GM12878 (cell line): ENCODE data around the gene CMTM4. TPM values are rescaled to one million over a fixed set of nuclear protein-coding genes. Genes with fewer than 3 reads are reported as not detected.
A peak's percentile ranks its signal among the peaks of the same experiment; 100 is the strongest.

ENCODE experiments used
- ATAC-seq: fragments of 200-7000 bp; cut with Tn5 transposase; 3 replicates; pipeline ENCODE4 v1.9.1; 2020; ENCODE audit warnings: mild to moderate bottlenecking, moderate library complexity
- BruUV-seq: library from RNA; stranded (reverse); fragments of 400-500 nt; replicated peaks from 2 replicates; lab custom pipeline; 2021; lab: Mats Ljungman, UMichigan
- CTCF ChIA-PET: fragments of 300-600 bp; sonication (Branson Sonifier 250); formaldehyde crosslinking; extraction: SDS; loops from one replicate; lab custom pipeline; 2021; ENCODE audit warnings: inconsistent platforms; lab: Yijun Ruan, JAX
- POLR2A ChIA-PET: fragments of 350-600 bp; formaldehyde crosslinking; extraction: SDS; loops from one replicate; lab custom pipeline; 2021; ENCODE audit warnings: inconsistent platforms; lab: Charles Lee
- RAD21 ChIA-PET: fragments of 300-600 bp; sonication (Branson Sonifier 250); formaldehyde crosslinking; loops from one replicate; lab custom pipeline; 2023; ENCODE audit warnings: antibody characterized with exemption; ENCODE audit not compliant: unreplicated experiment; lab: Charles Lee
- SMC1A ChIA-PET: fragments of 300-600 bp; sonication (Branson Sonifier 250); formaldehyde crosslinking; loops from one replicate; lab custom pipeline; 2023; ENCODE audit not compliant: unreplicated experiment, uncharacterized antibody; lab: Charles Lee
- DNase-seq: peaks from one replicate; pipeline ENCODE4 v3.0.0-alpha.2; 2011; ENCODE audit warnings: low read depth, low spot score
- FAIRE-seq: peaks from 3 replicates; lab custom pipeline; 2011; peaks lifted over from hg19 to GRCh38; lab: Jason Lieb, UNC
- H2AFZ ChIP-seq: 2 replicates; pipeline ENCODE4 v1.6.0; 2011; ENCODE audit warnings: low read depth, low read length, control low read depth; ENCODE audit not compliant: control insufficient read depth
- H3K27ac ChIP-seq: 2 replicates; pipeline ENCODE4 v1.5.1; 2011; ENCODE audit warnings: control low read depth; ENCODE audit not compliant: control insufficient read depth, insufficient read depth
- H3K27me3 ChIP-seq, 2 experiments: replicated peaks in 1 of 2; 2 replicates each; pipeline versions ENCODE4 v1.6.0 to v1.6.1; 2011; ENCODE audit warnings: low read length in 1 of 2; ENCODE audit not compliant: control insufficient read depth in 2 of 2, insufficient read depth in 2 of 2
- H3K36me3 ChIP-seq, 2 experiments: 2 replicates each; pipeline ENCODE4 v1.5.1; 2011; ENCODE audit warnings: low read length in 1 of 2; ENCODE audit not compliant: control insufficient read depth in 2 of 2, insufficient read depth in 2 of 2
- H3K4me1 ChIP-seq: 2 replicates; pipeline ENCODE4 v1.6.1; 2011; ENCODE audit warnings: mild to moderate bottlenecking, low read length, moderate library complexity, mixed read lengths; ENCODE audit not compliant: control insufficient read depth, insufficient read depth
- H3K4me2 ChIP-seq: 2 replicates; pipeline ENCODE4 v1.6.0; 2011; ENCODE audit warnings: control low read depth; ENCODE audit not compliant: control insufficient read depth, insufficient read depth
- H3K4me3 ChIP-seq: fragments of 200-600 bp; sonication (generic); 2 replicates; pipeline ENCODE4 v1.5.1; 2016
- H3K79me2 ChIP-seq: 2 replicates; pipeline ENCODE4 v1.6.0; 2011; ENCODE audit warnings: low read length; ENCODE audit not compliant: control insufficient read depth, insufficient read depth
- H3K9ac ChIP-seq: 2 replicates; pipeline ENCODE4 v1.8.0; 2011; ENCODE audit warnings: low read length, control low read depth, mixed read lengths; ENCODE audit not compliant: control insufficient read depth, insufficient read depth
- H3K9me3 ChIP-seq: replicated peaks from 3 replicates; pipeline ENCODE4 v1.5.1; 2011; ENCODE audit warnings: mild to moderate bottlenecking, low read length; ENCODE audit not compliant: control insufficient read depth, insufficient read depth
- H4K20me1 ChIP-seq: 2 replicates; pipeline ENCODE4 v1.6.0; 2011; ENCODE audit not compliant: control insufficient read depth, insufficient read depth
- BMI1 ChIP-seq: fragments of 450-650 bp; IDR thresholded peaks from 2 replicates; pipeline ENCODE4 v1.6.1; 2016; ENCODE audit warnings: mild to moderate bottlenecking, moderate library complexity, borderline replicate concordance
- CBFB ChIP-seq: IDR thresholded peaks from 2 replicates; pipeline ENCODE4 v1.6.1; 2016; ENCODE audit warnings: antibody characterized with exemption, low read depth
- CBX5 ChIP-seq: sonication (generic); IDR thresholded peaks from 2 replicates; pipeline ENCODE4 v1.6.1; 2016; ENCODE audit warnings: low read depth, moderate library complexity, mild to moderate bottlenecking, inconsistent platforms
- CEBPB ChIP-seq, 2 experiments: fragments of 150-350 bp in 1 of 2; IDR thresholded peaks; 2 replicates each; pipeline ENCODE4 v1.6.1; 2012 to 2014; ENCODE audit warnings: low read depth in 2 of 2, low read length in 2 of 2, borderline replicate concordance in 1 of 2, inconsistent platforms in 1 of 2
- EZH2 ChIP-seq: IDR thresholded peaks from 2 replicates; pipeline ENCODE4 v1.6.1; 2012; ENCODE audit warnings: low read depth, mild to moderate bottlenecking, control low read depth, inconsistent platforms, low read length, borderline replicate concordance; ENCODE audit not compliant: control insufficient read depth
- IRF3 ChIP-seq: fragments of 450-650 bp; IDR thresholded peaks from 2 replicates; pipeline ENCODE4 v1.6.1; 2014; ENCODE audit warnings: mild to moderate bottlenecking
- MEF2A ChIP-seq: IDR thresholded peaks from 2 replicates; pipeline ENCODE4 v1.6.1; 2011; ENCODE audit warnings: low read depth, mild to moderate bottlenecking, low read length, moderate library complexity; ENCODE audit not compliant: insufficient read depth
- MEF2B ChIP-seq: fragments of 450-650 bp; IDR thresholded peaks from 2 replicates; pipeline ENCODE4 v1.6.1; 2018; ENCODE audit warnings: mild to moderate bottlenecking, moderate library complexity; ENCODE audit not compliant: partially characterized antibody, poor library complexity, severe bottlenecking
- POLR2A ChIP-seq: IDR thresholded peaks from 2 replicates; pipeline ENCODE4 v1.6.1; 2011; ENCODE audit warnings: low read depth, mild to moderate bottlenecking, low read length
- POU2F2 ChIP-seq: IDR thresholded peaks from 3 replicates; pipeline ENCODE4 v1.6.1; 2011; ENCODE audit warnings: low read depth, mild to moderate bottlenecking, low read length, borderline replicate concordance
- SMC3 ChIP-seq: IDR thresholded peaks from 2 replicates; pipeline ENCODE4 v1.6.1; 2011; ENCODE audit warnings: low read length, improper control_type of control experiment, borderline replicate concordance
- SPI1 ChIP-seq: IDR thresholded peaks from 2 replicates; pipeline ENCODE4 v1.6.1; 2011; ENCODE audit warnings: low read depth, mild to moderate bottlenecking, low read length, moderate library complexity, borderline replicate concordance; ENCODE audit not compliant: insufficient read depth
- STAT1 ChIP-seq: fragments of 450-650 bp; conservative IDR thresholded peaks from 2 replicates; pipeline ENCODE4 v1.6.1; 2014; ENCODE audit warnings: antibody characterized with exemption, mild to moderate bottlenecking
- TBL1XR1 ChIP-seq: IDR thresholded peaks from 2 replicates; pipeline ENCODE4 v1.6.1; 2012; ENCODE audit warnings: low read depth, low read length, improper control_type of control experiment
- WRNIP1 ChIP-seq: IDR thresholded peaks from 2 replicates; pipeline ENCODE4 v1.6.1; 2011; ENCODE audit warnings: low read depth, low read length, improper control_type of control experiment, borderline replicate concordance
- ZBED1 ChIP-seq: IDR thresholded peaks from 2 replicates; pipeline ENCODE4 v1.6.1; 2016; ENCODE audit warnings: borderline replicate concordance
- WGBS: methylation state at CpG from one replicate; pipeline ENCODE4 v1.1.6; 2016; ENCODE audit warnings: low lambda C conversion rate; ENCODE audit not compliant: insufficient replicate concordance, insufficient coverage; ENCODE audit errors: missing lambda C conversion rate; 5-methylcytosine and 5-hydroxymethylcytosine counted together
- in situ Hi-C: fragments of 300-500 bp; cut with MboI; formaldehyde crosslinking; loops from 9 replicates; pipeline ENCODE4 v1.14.3; 2018; ENCODE audit warnings: mixed read lengths
- intact Hi-C: fragments of 100-400 bp; cut with micrococcal nuclease; formaldehyde crosslinking; loops from one replicate; pipeline ENCODE4 v1.14.2; 2022; ENCODE audit not compliant: unreplicated experiment
- polyA plus RNA-seq, 11 experiments: library from polyadenylated mRNA; depleted of rRNA in 4 of 11; unstranded in 6 of 11; stranded (reverse) in 5 of 11; fragments of >200 nt; fragmentation: Nextera tagmentation in 4 of 11; fragmentation: Illumina TruSeq in 1 of 11; extraction: Ambion mirVana in 4 of 11; extraction: Trizol in 1 of 11; gene quantifications; 1 replicate in 1 of 11; 2 replicates in 10 of 11; pipeline versions ENCODE4 v1.2.1 to v1.2.3, GENCODE V29; 2011 to 2016; ENCODE audit warnings: inconsistent platforms in 2 of 11, missing spikeins in 2 of 11, low read depth in 1 of 11
- total RNA-seq, 4 experiments: library from RNA; depleted of rRNA in 3 of 4; stranded (reverse); fragments of >200 nt in 3 of 4; fragmentation: Illumina TruSeq in 1 of 4; extraction: Trizol in 1 of 4; gene quantifications; 2 replicates each; pipeline versions ENCODE4 v1.2.1 to v1.2.3, GENCODE V29; 2013 to 2021

The CMTM4 gene
- total and polyA plus RNA-seq, 10 of the 15 experiments (the other 5 are each of a cell fraction or from before 2014, with no cell fraction given): 0.02 to 0.43 (median 0.15) TPM; not detected in 2

GRCh38 chr16:66746048-66746447 lies 49.5 kb upstream of the CMTM4 start:
- CTCF ChIA-PET: interaction anchor here (1.0 to 1.4 kb wide), 3 partner anchors 9 to 339 kb away, joined by 3 to 6 read pairs (median 4); no protein-coding TSS in a partner anchor

More at GRCh38 chr16:66746048-66746447, 49.5 kb upstream of the CMTM4 start:
- intact Hi-C loops (loop anchor here (5.0 kb wide), 1 partner anchor 121 kb away; no protein-coding TSS in a partner anchor), in situ Hi-C loops (no loop called here)
- no peaks in the 10 kb centered on the region for H4K20me1 ChIP-seq
- no peak for DNase-seq
- FAIRE-seq: no peak
- BruUV-seq: no TSS peak
- H3K4me3 ChIP-seq: no peak overlapping the region
- peaks cover 29% of the 10 kb centered on the region for H3K79me2 ChIP-seq
- no peak overlapping the region for H2AFZ ChIP-seq
- H3K27ac ChIP-seq: no peak overlapping the region
- H3K27me3 ChIP-seq: no peaks in the 10 kb centered on the region
- ChIA-PET POLR2A (interaction anchor here (0.6 kb wide), 1 partner anchor 11 kb away, joined by 3 read pairs; no protein-coding TSS in a partner anchor), SMC1A (interaction anchor here (0.5 to 1.7 kb wide), 2 partner anchors 9 to 746 kb away, joined by 3 to 4 read pairs; no protein-coding TSS in a partner anchor), RAD21 (interaction anchor here (0.6 kb wide), 1 partner anchor 10 kb away, joined by 4 read pairs; no protein-coding TSS in a partner anchor)
- H3K9ac ChIP-seq: no peak overlapping the region
- H3K9me3 ChIP-seq: no peaks in the 10 kb centered on the region
- ATAC-seq: peak; percentile 4; the same call in 1 of the 3 replicates
- no peak for TF ChIP-seq SPI1
- TF ChIP-seq MEF2A: no peak
- no peak for TF ChIP-seq MEF2B
- TF ChIP-seq CEBPB (IDR thresholded peaks at IDR 0.05; ENCODE audit: borderline replicate concordance in 1 of 2, low read depth in 2 of 2, low read length in 2 of 2): no peak
- no peak for TF ChIP-seq CBX5
- no peak for TF ChIP-seq POU2F2
- TF ChIP-seq POLR2A: no peak
- no peak for TF ChIP-seq TBL1XR1
- TF ChIP-seq WRNIP1: no peak
- no peak for TF ChIP-seq BMI1
- TF ChIP-seq EZH2: no peak
- no peak for TF ChIP-seq STAT1
- TF ChIP-seq SMC3: no peak
- TF ChIP-seq ZBED1: no peak
- no peak for TF ChIP-seq IRF3
- TF ChIP-seq CBFB: no peak
- no peak overlapping the region for H3K4me2 ChIP-seq
- H3K36me3 ChIP-seq: peaks cover 8 to 19% of the 10 kb centered on the region in 2 experiments
- H3K4me1 ChIP-seq: peaks cover 7% of the 10 kb centered on the region
- 99% methylated on average over 3 of the region's 3 CpGs for WGBS
